ENCODE results near the gene GTPBP3. TPM values are rescaled to one million over a fixed set of nuclear protein-coding genes. Genes with fewer than 3 reads are reported as not detected.

GTPBP3 gene
- total RNA-seq, 6 experiments from 2014 or later, result 9.2 to 14.7 (median 13.0) TPM

GRCh38 chr19:17321655-17322489 is 15.5 kb upstream of the GTPBP3 start:
- Mint-ChIP-seq H3K9me3 (no peaks in the 10 kb centered on the region), H3K27ac (peak overlapping the region; percentile 36; the same call in 1 of the 2 replicates), H3K36me3 (ENCODE audit: low read depth) (peaks cover 6% of the 10 kb centered on the region; the same call in 1 of the 2 replicates), H3K4me1 (ENCODE audit: low read depth) (peaks cover 9% of the 10 kb centered on the region), H3K27me3 (ENCODE audit: insufficient read depth) (peaks cover 2% of the 10 kb centered on the region; the same call in 1 of the 2 replicates), H3K4me3 (no peak overlapping the region)
- TF ChIP-seq CTCF (IDR thresholded peaks at IDR 0.05), result no peak
- no peak for DNase-seq

GRCh38 chr19:17322854-17323253 is 14.5 kb upstream of the GTPBP3 start:
- Mint-ChIP-seq H3K4me3 (no peak overlapping the region), H3K9me3 (no peaks in the 10 kb centered on the region), H3K27me3 (ENCODE audit: insufficient read depth) (peaks cover 2% of the 10 kb centered on the region; the same call in 1 of the 2 replicates), H3K36me3 (ENCODE audit: low read depth) (peaks cover 6% of the 10 kb centered on the region; the same call in 1 of the 2 replicates), H3K27ac (peak overlapping the region; percentile 36; the same call in 1 of the 2 replicates), H3K4me1 (ENCODE audit: low read depth) (peaks cover 9% of the 10 kb centered on the region)
- no peak for DNase-seq
- no peak for TF ChIP-seq CTCF (IDR thresholded peaks at IDR 0.05)

- no peak for TF ChIP-seq CTCF (IDR thresholded peaks at IDR 0.05)
- Mint-ChIP-seq H3K27ac (no peak overlapping the region), H3K27me3 (ENCODE audit: insufficient read depth) (peaks cover 2% of the 10 kb centered on the region; the same call in 1 of the 2 replicates), H3K9me3 (no peaks in the 10 kb centered on the region), H3K4me1 (ENCODE audit: low read depth) (peaks cover 9% of the 10 kb centered on the region), H3K36me3 (ENCODE audit: low read depth) (peaks cover 6% of the 10 kb centered on the region; the same call in 1 of the 2 replicates), H3K4me3 (no peak overlapping the region)
- DNase-seq, result no peak
Observed at GRCh38 chr19:17323300-17323963, 13.9 kb upstream of the GTPBP3 start.

- peaks cover 2% of the 10 kb centered on the region; the same call in 1 of the 2 replicates for H3K27me3 Mint-ChIP-seq (ENCODE audit: insufficient read depth)
Observed at GRCh38 chr19:17323964-17324332, 13.4 kb upstream of the GTPBP3 start.

More at GRCh38 chr19:17323964-17324332, 13.4 kb upstream of the GTPBP3 start:
- Mint-ChIP-seq H3K27ac (no peak overlapping the region), H3K36me3 (ENCODE audit: low read depth) (peaks cover 6% of the 10 kb centered on the region; the same call in 1 of the 2 replicates), H3K9me3 (no peaks in the 10 kb centered on the region), H3K4me1 (ENCODE audit: low read depth) (peaks cover 9% of the 10 kb centered on the region), H3K4me3 (no peak overlapping the region)
- no peak for DNase-seq
- 0 out of 2 replicates have a peak, but pooled peaks have one; percentile 14 for TF ChIP-seq CTCF (IDR thresholded peaks at IDR 0.05)

Measured in HFFc6 (cell line).